Lower lobe of right lung (tissue), 1 donor: ENCODE measurements around the gene PIAS2. TPM values are rescaled to one million over a fixed set of nuclear protein-coding genes. Genes with fewer than 3 reads are reported as not detected.

ENCODE experiments used
- total RNA-seq: library from RNA; stranded (reverse); fragmentation: NEBNext Ultra II Directional; extraction: Animal tissue kit (Norgen Biotek cat#: 25700); gene quantifications from one replicate; pipeline ENCODE4 v1.2.1, GENCODE V29; 2021
- donor health status: DM: no; HTN: yes; CAD: no; lungs with severe emphysema.

Gene PIAS2
- total RNA-seq, 1 donor from 2014 or later, result 36.6 TPM

Other genes with a start within 250 kb of the PIAS2 start
- not detected for gene ST8SIA5, start 160.5 kb downstream of the PIAS2 start, total RNA-seq
- gene KATNAL2, start 95 bp upstream of the PIAS2 start, total RNA-seq, result 3.8 TPM
- not detected for gene ELOA2, start 118.1 kb upstream of the PIAS2 start, total RNA-seq
- 37.7 TPM for gene HDHD2, start 233.0 kb upstream of the PIAS2 start, total RNA-seq